ENCODE measurements around the gene FOS. TPM values are rescaled to one million over a fixed set of nuclear protein-coding genes. Genes with fewer than 3 reads are reported as not detected.

Gene FOS
- total RNA-seq, 1 donor: 108 TPM

GRCh38 chr14:75249958-75250336 lies 28.7 kb upstream of the FOS start:
- H3K4me3 ChIP-seq (ENCODE audit: low read depth, low read length): no peak overlapping the region
- TF ChIP-seq, protein P1, sequence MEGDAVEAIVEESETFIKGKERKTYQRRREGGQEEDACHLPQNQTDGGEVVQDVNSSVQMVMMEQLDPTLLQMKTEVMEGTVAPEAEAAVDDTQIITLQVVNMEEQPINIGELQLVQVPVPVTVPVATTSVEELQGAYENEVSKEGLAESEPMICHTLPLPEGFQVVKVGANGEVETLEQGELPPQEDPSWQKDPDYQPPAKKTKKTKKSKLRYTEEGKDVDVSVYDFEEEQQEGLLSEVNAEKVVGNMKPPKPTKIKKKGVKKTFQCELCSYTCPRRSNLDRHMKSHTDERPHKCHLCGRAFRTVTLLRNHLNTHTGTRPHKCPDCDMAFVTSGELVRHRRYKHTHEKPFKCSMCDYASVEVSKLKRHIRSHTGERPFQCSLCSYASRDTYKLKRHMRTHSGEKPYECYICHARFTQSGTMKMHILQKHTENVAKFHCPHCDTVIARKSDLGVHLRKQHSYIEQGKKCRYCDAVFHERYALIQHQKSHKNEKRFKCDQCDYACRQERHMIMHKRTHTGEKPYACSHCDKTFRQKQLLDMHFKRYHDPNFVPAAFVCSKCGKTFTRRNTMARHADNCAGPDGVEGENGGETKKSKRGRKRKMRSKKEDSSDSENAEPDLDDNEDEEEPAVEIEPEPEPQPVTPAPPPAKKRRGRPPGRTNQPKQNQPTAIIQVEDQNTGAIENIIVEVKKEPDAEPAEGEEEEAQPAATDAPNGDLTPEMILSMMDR (IDR thresholded peaks at IDR 0.05; ENCODE audit: insufficient read depth, low read depth, low read length): no peak
- DNase-seq (ENCODE audit: low read depth): peak; percentile 54

GRCh38 chr14:75250800-75251199 lies 27.8 kb upstream of the FOS start:
- H3K4me3 ChIP-seq (ENCODE audit: low read depth, low read length): no peak overlapping the region
- TF ChIP-seq, protein P1 (IDR thresholded peaks at IDR 0.05; ENCODE audit: insufficient read depth, low read depth, low read length): no peak
- DNase-seq (ENCODE audit: low read depth): no peak

DNA sequence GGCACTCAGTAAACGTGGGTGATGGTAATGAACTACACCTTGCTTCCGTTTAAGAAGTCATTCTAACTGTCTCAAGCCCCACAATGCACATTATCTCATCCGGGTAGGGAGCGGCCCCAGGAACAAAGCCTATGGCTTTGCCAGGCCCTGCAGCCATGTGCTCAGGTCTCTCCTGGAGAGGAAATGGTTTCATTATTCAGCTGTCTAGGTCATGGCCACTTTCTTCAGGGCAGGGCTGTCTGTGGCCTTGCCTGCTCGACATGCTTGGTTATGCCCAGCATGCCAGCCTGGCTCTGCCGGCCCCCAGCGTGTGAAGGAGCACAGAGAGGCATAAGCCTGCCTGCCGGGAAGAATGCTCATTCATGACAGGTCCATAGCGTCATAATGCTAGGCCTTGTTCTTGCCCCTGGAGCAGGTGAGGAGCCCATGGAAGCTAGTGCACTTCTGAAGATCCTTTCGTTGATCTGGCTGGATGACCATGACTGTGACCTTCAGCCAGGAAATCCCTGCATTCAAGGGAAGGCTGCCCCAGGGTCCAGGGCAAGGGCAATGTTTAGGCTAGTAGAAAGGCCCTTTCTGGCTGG lies 26.3 kb upstream of the FOS start:
- H3K4me3 ChIP-seq (ENCODE audit: low read depth, low read length): no peak overlapping the region
- DNase-seq (ENCODE audit: low read depth): no peak
- TF ChIP-seq, protein P1 (IDR thresholded peaks at IDR 0.05; ENCODE audit: insufficient read depth, low read depth, low read length): no peak

GRCh38 chr14:75254381-75254822 lies 24.2 kb upstream of the FOS start:
- H3K4me3 ChIP-seq (ENCODE audit: low read depth, low read length): no peak overlapping the region
- DNase-seq (ENCODE audit: low read depth): no peak
- TF ChIP-seq, protein P1 (IDR thresholded peaks at IDR 0.05; ENCODE audit: insufficient read depth, low read depth, low read length): no peak

DNA sequence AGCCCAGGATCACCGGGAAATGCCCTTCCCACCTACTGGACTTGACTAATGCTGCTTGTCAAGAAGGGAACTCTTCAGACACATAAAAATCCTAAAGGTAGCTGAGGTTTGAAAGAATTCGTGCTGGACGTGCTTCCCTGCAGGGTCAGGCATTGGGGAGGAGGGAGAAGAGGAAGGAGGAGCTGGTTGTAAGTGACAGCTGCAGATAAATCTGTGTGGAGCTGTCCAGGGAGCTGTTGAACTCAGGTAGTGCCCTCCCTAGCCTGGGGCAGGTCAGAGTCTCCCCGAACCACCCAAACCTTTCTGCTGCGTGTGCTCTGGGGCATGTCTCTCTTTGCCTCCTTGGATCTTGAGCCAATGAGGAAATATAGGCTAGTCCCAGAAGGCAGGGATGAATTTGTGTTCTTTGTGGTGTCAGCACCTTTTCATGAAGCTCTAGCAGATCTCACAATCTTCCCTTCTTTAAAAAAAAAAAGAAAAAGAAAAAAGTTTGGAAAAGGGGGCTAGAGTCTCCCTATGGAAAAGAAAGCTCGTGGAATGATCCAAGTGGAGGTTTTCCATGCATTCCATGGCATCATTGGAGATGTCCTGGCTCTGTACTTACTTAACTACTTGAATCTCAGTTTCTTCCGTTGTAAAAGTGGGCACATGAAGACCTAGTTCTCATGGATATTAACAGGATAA lies 23.6 kb upstream of the FOS start:
- no peak for DNase-seq (ENCODE audit: low read depth)
- TF ChIP-seq, protein P1 (IDR thresholded peaks at IDR 0.05; ENCODE audit: insufficient read depth, low read depth, low read length): no peak
- no peak overlapping the region for H3K4me3 ChIP-seq (ENCODE audit: low read depth, low read length)

DNA sequence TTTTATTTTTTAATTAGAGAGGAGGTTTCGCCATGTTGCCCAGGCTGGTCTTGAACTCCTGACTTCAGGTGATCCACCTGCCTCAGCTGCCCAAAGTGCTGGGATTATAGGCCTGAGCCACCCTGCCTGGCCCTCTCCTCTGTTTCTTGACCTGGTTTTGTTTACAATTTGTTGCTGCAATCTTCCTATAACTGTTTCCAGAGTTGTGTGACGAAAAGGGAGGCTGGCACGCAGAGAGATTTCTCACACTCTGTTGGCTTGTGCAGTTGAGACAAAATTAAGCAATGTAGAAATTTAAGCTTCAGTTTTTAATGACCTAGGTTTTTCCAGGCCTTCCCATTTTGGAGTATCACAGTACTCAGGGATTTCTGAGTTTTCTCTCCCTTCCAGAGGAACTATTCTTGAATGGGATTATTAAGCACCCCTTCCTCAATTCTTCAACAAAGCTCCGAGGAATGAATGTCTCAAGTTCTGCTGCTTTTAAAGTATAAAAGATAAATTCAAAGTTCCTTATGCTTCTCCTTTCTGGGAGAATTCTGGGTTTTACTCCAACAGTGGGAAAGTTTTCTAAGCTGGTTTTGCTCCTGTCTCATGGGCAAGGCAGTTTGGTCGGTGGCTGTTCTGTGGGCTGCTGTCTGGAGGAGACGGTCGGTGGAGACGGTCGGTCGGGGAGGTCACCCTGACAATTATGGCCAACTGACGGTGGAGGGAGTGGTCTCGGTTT lies 20.4 kb upstream of the FOS start:
- H3K4me3 ChIP-seq (ENCODE audit: low read depth, low read length): peak overlapping the region; percentile 50
- TF ChIP-seq, protein P1 (IDR thresholded peaks at IDR 0.05; ENCODE audit: insufficient read depth, low read depth, low read length): no peak
- peak; percentile 96 for DNase-seq (ENCODE audit: low read depth)
